ENCODE results near the gene MSL3B.

MSL3B gene

DNA sequence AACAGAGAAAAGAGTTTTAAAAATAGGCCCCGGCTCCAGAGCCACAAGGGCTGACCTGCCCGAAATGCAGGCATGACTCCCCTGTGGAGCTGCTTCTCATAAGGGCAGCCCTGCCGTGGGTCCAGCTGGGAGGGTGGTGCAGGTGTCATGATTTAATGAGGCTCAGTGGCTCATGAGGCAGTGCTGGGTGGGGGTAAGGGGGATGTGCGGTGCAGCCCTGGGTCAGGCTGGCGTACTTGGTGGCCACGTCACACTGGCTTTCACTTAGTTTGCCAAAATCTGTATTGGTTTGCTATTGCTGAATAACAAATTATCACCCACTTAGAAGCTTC is 47.4 kb downstream of the MSL3B start:
- peaks cover 8% of the 10 kb centered on the region for H3K27me3 Mint-ChIP-seq (ENCODE audit: low read depth)
- H3K27ac Mint-ChIP-seq, result no peak overlapping the region
- H3K4me3 Mint-ChIP-seq, result no peak overlapping the region

DNA sequence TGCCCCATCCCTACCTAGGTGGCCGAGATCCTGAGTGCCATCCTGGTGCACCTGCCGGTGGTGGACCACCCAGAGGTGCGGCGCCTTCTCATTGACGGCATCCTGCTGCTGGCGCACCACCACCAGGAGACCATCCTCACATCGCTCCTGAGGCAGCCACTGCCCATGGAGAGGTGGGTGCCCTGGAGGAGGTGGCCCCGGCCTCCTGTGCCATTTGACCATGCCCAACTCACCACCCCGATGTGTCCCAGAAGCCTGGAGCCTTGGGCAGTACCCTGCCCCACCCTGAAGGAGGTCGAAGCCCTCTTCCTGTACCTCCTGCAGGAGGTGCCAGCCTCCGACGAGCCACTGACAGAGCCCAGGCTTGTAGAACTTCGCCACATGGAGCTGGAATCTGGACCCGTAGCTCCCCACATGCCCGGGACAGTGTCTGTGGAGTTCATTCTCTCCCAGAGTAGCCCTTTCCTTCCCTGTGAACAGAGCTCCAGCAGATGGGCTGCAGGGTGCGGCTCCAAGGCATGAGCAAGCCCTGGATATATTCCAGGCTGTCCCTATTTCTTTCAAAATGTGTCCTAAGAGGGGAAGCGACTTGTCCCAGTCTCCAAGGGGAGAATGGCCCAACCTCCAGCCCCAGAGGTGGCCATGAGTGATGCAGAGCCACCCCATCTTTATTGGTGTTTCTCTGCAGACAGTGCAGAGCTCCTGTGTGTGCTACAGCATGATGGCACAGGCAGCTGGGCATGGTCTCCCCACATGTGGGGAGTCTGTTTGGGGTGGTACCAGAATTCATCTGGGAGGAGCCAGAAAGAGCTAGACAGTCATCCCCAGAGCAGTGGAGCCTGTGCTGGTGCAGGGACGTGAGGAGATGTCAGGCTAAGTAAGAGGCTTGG is 48.1 kb downstream of the MSL3B start:
- Mint-ChIP-seq H3K4me3 (no peak overlapping the region), H3K27ac (no peak overlapping the region), H3K36me3 (ENCODE audit: low read depth) (no peaks in the 10 kb centered on the region), H3K9me3 (no peaks in the 10 kb centered on the region), H3K27me3 (ENCODE audit: low read depth) (peaks cover 3% of the 10 kb centered on the region), H3K4me1 (ENCODE audit: low read depth) (no peaks in the 10 kb centered on the region)

More for the DNA sequence above, 47.4 kb downstream of the MSL3B start:
- no peaks in the 10 kb centered on the region for H3K9me3 Mint-ChIP-seq
- H3K36me3 Mint-ChIP-seq (ENCODE audit: low read depth), result no peaks in the 10 kb centered on the region
- no peaks in the 10 kb centered on the region for H3K4me1 Mint-ChIP-seq (ENCODE audit: low read depth)

DNA sequence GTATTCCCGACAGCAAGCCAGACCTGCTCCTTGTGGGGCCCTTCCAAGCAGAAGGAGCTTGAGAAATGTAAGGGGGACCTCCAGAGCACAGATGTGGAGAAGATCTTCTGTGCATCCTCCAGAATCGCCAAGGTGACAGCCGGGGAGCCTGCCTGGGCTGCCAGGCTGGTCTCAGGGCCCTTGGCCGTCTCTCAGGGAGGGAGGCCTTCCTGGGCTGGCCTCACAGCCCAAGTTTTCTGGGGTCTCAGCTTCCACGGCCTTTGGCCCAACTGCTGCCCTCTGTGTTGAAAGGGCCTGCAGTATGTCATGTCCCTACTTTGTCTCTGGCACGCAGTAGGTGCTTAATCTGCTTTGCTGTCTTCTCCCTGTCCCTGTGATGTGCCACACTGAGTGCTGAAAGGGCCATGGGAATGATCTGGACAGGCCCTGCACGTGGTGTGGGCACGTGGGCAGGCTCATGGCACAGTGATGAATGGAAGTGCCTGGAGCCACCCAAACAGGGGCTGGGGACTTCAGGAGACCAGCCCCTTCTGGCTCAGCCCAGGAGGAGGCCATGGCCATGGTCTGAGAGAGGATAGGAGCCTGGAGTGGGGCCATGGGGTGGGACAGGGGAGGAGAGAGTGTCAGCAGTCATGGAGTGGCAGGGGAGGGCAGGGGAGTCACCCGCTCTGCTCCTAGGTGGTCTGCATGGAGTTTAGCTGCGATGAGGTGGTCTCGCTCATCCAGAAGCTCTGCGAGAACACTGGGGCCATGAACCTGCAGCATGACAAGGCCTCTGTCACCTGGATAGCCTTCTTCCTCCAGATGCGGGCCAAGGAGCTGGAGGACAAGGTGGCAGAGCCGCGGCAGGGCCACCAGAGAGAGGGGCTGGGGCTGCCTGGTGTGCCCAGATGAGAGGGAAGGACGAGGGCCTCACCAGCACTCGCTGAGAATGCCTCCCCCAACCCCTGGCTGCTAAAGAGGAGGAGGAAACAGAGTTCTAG is 49.3 kb downstream of the MSL3B start:
- Mint-ChIP-seq H3K36me3 (ENCODE audit: low read depth) (no peaks in the 10 kb centered on the region), H3K9me3 (no peaks in the 10 kb centered on the region), H3K27me3 (ENCODE audit: low read depth) (no peaks in the 10 kb centered on the region), H3K4me1 (ENCODE audit: low read depth) (no peaks in the 10 kb centered on the region), H3K4me3 (no peak overlapping the region), H3K27ac (no peak overlapping the region)

DNA sequence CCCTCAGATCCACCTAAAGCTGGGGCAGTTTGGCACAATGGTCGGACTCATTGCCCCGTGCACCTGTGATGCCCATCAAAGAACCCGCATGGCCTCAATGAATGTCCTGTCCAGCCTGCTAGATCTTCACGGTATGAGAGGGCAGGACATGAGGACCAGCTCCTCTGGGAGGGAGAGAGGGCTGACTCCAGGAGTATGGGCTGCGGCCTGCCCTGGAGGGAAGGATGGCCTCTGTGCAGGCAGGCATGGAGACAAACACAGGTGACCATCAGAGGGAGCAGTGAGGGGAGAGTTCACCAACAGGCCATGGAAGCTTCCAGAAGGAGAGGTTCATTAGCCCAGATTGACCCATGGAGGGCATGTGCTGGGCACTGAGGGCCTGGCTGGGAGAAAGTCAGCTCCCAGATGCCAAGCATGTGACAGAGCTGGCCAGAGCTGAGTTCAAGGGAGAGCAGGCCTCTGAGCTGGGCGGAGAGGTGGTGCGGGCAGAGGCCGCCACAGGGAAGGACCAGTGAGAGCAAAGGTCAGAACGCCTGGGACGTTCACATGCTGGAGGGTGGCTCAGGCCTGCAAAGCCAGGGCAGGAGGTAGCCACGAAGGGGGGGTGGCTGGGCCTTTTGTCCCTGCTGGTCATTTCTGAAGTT is 50.1 kb downstream of the MSL3B start:
- Mint-ChIP-seq H3K4me3 (no peak overlapping the region), H3K36me3 (ENCODE audit: low read depth) (no peaks in the 10 kb centered on the region), H3K4me1 (ENCODE audit: low read depth) (no peaks in the 10 kb centered on the region), H3K9me3 (no peaks in the 10 kb centered on the region), H3K27me3 (ENCODE audit: low read depth) (no peaks in the 10 kb centered on the region), H3K27ac (no peak overlapping the region)

DNA sequence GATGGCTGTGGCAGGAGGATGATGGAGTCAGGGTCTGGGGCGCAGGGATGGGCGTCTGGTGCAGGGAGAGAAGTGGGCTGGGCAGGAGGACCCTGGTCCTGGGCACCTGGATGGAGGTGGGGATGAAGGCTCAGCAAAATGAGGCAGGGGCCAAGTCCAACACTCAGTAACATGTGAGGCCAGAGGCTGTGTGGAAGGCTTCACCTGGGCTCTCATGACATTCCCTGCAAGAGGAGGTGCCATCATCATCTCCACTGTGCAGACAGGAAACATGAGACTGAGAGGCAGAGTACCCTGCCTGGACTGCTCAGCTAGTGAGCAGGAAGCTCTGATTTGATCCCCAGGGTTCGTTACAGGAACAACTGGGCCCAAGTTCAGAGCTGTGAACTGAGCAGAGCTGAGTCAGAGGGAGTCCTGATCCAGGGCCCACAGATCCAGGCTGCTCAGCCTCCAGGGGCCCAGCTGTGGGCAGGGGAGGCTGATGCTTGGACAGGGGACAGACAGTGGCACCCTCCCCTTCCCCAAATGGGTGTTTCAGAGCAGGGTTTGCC is 50.8 kb downstream of the MSL3B start:
- H3K27me3 Mint-ChIP-seq (ENCODE audit: low read depth), result no peaks in the 10 kb centered on the region
- no peaks in the 10 kb centered on the region for H3K9me3 Mint-ChIP-seq
- no peak overlapping the region for H3K27ac Mint-ChIP-seq
- no peaks in the 10 kb centered on the region for H3K4me1 Mint-ChIP-seq (ENCODE audit: low read depth)
- H3K36me3 Mint-ChIP-seq (ENCODE audit: low read depth), result no peaks in the 10 kb centered on the region
- no peak overlapping the region for H3K4me3 Mint-ChIP-seq

DNA sequence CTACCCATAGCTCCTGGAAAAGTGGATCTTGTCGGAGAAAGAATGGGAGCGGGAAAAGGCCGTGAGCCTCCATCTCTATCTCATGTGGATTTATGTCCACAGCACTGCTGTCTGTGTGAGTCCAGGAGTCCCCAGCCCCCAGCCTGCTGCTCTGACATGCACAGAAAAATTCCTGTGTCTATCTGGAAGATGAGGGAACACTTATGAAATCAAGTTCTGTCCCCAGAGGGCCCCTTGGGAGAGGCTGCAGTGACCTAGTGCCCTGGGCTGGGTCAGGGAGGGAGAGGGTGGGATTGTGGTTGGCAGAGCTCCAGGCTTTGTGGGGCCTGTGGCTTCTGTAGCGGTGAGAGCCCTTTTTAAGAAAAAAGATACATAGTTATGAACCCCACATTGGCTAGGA is 51.4 kb downstream of the MSL3B start:
- no peak overlapping the region for H3K4me3 Mint-ChIP-seq
- H3K36me3 Mint-ChIP-seq (ENCODE audit: low read depth), result no peaks in the 10 kb centered on the region
- no peaks in the 10 kb centered on the region for H3K4me1 Mint-ChIP-seq (ENCODE audit: low read depth)
- no peak overlapping the region for H3K27ac Mint-ChIP-seq
- no peaks in the 10 kb centered on the region for H3K9me3 Mint-ChIP-seq
- H3K27me3 Mint-ChIP-seq (ENCODE audit: low read depth), result no peaks in the 10 kb centered on the region

DNA sequence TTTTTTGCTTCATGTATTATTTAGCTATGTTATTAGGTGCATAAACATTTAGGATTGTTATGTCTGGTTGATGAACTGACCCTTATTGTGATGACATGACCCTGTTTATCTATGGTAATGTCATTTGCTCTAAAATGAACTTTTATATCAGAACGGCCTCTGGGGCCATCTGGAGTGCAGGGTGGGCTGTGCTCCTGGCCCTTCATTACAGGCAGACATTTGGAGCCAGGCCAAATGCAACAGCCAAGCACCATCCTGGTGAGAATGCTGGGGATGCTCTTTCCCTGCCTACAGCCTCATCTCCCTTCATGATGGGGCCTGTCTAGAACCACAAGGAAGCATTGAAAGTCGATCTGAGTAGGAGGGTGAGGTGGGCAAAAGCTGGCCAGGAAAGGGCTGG is 51.9 kb downstream of the MSL3B start:
- no peaks in the 10 kb centered on the region for H3K36me3 Mint-ChIP-seq (ENCODE audit: low read depth)
- no peaks in the 10 kb centered on the region for H3K27me3 Mint-ChIP-seq (ENCODE audit: low read depth)
- no peaks in the 10 kb centered on the region for H3K9me3 Mint-ChIP-seq
- no peak overlapping the region for H3K4me3 Mint-ChIP-seq
- no peaks in the 10 kb centered on the region for H3K4me1 Mint-ChIP-seq (ENCODE audit: low read depth)
- H3K27ac Mint-ChIP-seq, result no peak overlapping the region

DNA sequence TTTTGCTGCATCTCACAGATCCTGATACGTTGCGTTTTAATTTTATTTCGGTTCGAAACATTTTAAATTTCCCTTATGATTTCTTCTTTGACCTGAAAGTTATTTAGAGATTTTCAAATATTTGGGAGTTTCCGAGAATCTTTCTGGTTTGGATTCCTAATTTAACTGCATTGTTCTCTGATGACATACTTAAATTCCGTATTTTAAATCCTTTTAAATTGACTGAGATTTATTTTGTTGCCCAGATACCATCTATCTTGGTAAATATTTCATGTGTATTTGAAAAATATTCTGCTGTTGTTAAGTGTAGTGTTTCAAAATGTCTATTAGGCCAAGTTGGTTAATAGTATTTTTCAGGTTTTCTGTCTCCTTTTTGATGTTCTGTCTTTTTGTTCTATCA is 52.3 kb downstream of the MSL3B start:
- Mint-ChIP-seq H3K36me3 (ENCODE audit: low read depth) (no peaks in the 10 kb centered on the region), H3K4me3 (no peak overlapping the region), H3K4me1 (ENCODE audit: low read depth) (no peaks in the 10 kb centered on the region), H3K27me3 (ENCODE audit: low read depth) (no peaks in the 10 kb centered on the region), H3K27ac (no peak overlapping the region), H3K9me3 (no peaks in the 10 kb centered on the region)

All from T-helper 1 cell treated with Interleukin-12 subunit alpha and Interleukin-12 subunit beta and Interleukin-4 antibody, amounts not matched to agents 30 μg/mL and 1 μg/mL, for 36 hours (primary cell).